ENCODE data around the gene ARMH3. TPM values are rescaled to one million over a fixed set of nuclear protein-coding genes. Genes with fewer than 3 reads are reported as not detected.

The ARMH3 gene
- total RNA-seq, 1 donor from 2014 or later, result 10.7 TPM

DNA sequence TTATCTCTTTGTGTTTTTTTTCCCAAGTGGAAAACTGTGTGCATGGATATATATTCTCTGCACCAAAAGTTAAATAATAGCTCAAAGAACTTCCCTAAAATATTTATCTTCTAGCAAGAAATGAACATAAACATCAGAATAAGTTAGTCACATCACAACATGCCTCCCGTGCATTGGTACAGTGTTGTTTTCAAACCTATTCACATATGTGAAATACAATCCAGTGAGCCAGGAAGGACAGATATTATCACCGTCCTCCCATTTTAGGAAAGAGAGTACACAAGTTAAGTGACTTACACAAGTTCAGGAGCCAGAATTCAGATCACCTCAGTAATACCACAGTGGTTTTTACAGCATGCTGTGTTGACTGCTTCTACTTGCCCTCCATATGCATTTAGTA, 22.2 kb downstream of the ARMH3 start:
- TF ChIP-seq, protein P1, sequence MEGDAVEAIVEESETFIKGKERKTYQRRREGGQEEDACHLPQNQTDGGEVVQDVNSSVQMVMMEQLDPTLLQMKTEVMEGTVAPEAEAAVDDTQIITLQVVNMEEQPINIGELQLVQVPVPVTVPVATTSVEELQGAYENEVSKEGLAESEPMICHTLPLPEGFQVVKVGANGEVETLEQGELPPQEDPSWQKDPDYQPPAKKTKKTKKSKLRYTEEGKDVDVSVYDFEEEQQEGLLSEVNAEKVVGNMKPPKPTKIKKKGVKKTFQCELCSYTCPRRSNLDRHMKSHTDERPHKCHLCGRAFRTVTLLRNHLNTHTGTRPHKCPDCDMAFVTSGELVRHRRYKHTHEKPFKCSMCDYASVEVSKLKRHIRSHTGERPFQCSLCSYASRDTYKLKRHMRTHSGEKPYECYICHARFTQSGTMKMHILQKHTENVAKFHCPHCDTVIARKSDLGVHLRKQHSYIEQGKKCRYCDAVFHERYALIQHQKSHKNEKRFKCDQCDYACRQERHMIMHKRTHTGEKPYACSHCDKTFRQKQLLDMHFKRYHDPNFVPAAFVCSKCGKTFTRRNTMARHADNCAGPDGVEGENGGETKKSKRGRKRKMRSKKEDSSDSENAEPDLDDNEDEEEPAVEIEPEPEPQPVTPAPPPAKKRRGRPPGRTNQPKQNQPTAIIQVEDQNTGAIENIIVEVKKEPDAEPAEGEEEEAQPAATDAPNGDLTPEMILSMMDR (IDR thresholded peaks at IDR 0.05; ENCODE audit: insufficient read depth, low read length, poor library complexity, severe bottlenecking), result no peak
- DNase-seq (ENCODE audit: low read depth), result no peak
- Histone ChIP-seq H3K36me3 (ENCODE audit: control insufficient read depth, insufficient read depth, low read length) (no peaks in the 10 kb centered on the region), H3K27me3 (ENCODE audit: control insufficient read depth, insufficient read depth, low read length) (no peaks in the 10 kb centered on the region), H3K4me3 (ENCODE audit: low read depth, low read length) (no peak overlapping the region)

DNA sequence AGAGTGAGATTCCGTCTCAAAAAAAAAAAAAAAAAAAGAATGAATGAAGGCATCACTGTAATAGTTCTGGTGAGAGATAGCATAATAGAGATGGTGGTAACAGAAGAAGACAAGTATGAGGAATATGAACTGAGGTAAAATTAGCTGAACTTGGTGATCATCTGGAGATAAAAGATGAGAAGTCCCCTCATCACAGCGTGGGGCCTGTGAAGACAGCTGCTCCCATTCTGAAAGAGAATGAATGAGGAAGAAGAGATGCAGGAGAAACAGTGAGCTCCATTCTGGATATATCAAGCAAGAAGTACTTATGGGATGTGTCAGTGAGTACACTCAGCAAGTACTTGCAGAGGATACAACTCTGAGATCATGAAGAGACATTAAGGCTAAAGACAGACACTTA, 28.7 kb downstream of the ARMH3 start:
- Histone ChIP-seq H3K36me3 (ENCODE audit: control insufficient read depth, insufficient read depth, low read length) (no peaks in the 10 kb centered on the region), H3K27me3 (ENCODE audit: control insufficient read depth, insufficient read depth, low read length) (no peaks in the 10 kb centered on the region), H3K4me3 (ENCODE audit: low read depth, low read length) (no peak overlapping the region)
- no peak for DNase-seq (ENCODE audit: low read depth)
- TF ChIP-seq, protein P1 (IDR thresholded peaks at IDR 0.05; ENCODE audit: insufficient read depth, low read length, poor library complexity, severe bottlenecking), result no peak

DNA sequence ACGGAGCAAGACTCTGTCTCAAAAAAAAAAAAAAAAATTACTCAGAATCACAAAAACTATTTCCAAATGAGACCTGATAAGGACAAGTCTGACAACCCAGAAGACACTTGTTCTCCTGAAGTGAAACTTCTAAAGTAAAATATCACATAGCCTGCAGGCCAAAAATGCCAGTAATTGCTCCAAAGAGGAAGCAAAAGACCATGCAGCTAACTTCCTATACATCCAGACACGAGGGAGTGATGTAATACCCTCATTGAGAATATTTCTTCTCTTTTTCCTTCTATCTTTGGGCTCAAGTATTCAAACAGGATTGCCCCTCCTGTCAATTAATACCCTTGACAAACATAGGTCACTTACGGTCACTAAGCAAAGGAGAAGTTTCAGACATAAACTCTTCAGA, 31.2 kb downstream of the ARMH3 start:
- no peak for DNase-seq (ENCODE audit: low read depth)
- Histone ChIP-seq H3K27me3 (ENCODE audit: control insufficient read depth, insufficient read depth, low read length) (no peaks in the 10 kb centered on the region), H3K4me3 (ENCODE audit: low read depth, low read length) (no peak overlapping the region), H3K36me3 (ENCODE audit: control insufficient read depth, insufficient read depth, low read length) (no peaks in the 10 kb centered on the region)
- TF ChIP-seq, protein P1 (IDR thresholded peaks at IDR 0.05; ENCODE audit: insufficient read depth, low read length, poor library complexity, severe bottlenecking), result no peak

DNA sequence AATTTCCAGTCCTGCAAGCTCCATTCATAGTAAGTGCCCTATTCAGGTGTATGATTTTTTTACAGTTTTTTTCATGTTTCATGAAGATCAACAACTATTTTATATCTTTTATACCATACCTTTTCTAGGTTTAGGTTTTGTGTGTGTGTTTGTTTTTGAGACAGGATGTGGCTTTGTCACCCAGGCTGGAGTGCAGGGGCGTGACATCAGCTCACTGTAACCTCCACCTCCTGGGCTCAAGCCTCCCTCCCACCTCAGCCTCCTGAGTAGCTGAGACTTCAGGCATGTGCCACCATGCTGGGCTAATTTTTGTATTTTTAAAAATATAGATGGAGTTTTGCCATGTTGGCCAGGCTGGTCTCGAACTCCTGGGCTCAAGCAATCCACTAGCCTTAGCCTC, 35.0 kb downstream of the ARMH3 start:
- no peak overlapping the region for H3K4me3 ChIP-seq (ENCODE audit: low read depth, low read length)
- no peak for DNase-seq (ENCODE audit: low read depth)
- no peaks in the 10 kb centered on the region for H3K36me3 ChIP-seq (ENCODE audit: control insufficient read depth, insufficient read depth, low read length)
- no peaks in the 10 kb centered on the region for H3K27me3 ChIP-seq (ENCODE audit: control insufficient read depth, insufficient read depth, low read length)
- TF ChIP-seq, protein P1 (IDR thresholded peaks at IDR 0.05; ENCODE audit: insufficient read depth, low read length, poor library complexity, severe bottlenecking), result no peak

DNA sequence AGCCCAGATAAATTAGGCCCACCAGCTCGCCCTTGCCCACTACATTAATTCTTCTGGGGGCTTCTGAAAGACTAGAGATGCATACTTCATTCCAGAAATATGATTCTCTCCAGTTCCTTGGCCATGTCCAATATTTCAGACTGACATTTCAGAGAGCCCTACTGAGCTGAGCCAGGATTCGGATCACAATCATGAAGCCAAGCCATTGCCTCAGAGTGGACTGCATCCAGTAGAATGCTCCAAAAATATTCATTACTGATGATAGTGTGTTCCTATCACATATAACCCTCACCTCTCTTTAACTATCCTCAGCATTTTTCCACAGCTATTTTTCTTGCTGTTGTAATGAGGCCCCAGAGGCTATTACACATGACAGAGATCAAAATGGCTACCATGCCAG, 38.7 kb downstream of the ARMH3 start:
- no peaks in the 10 kb centered on the region for H3K36me3 ChIP-seq (ENCODE audit: control insufficient read depth, insufficient read depth, low read length)
- TF ChIP-seq, protein P1 (IDR thresholded peaks at IDR 0.05; ENCODE audit: insufficient read depth, low read length, poor library complexity, severe bottlenecking), result no peak
- no peak overlapping the region for H3K4me3 ChIP-seq (ENCODE audit: low read depth, low read length)
- no peak for DNase-seq (ENCODE audit: low read depth)
- no peaks in the 10 kb centered on the region for H3K27me3 ChIP-seq (ENCODE audit: control insufficient read depth, insufficient read depth, low read length)

DNA sequence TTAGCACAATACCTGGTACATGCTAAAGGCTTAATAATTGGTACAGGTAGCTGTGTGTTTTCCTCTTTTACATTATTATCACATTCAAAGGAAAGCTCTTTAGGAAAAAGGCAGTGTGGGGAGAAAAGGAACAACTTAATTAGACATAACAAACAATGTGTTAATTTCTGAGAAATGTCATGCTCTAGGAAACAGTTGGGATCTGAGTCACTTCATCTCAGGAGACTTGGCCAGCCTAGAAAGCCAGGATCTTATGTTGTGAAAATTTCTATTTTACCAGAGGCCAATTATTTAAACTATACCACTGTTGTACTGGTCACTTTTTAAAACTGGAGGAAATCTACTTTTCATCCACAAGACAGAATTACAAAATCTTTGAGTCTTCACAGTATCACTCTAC, 39.6 kb downstream of the ARMH3 start:
- Histone ChIP-seq H3K4me3 (ENCODE audit: low read depth, low read length) (no peak overlapping the region), H3K36me3 (ENCODE audit: control insufficient read depth, insufficient read depth, low read length) (no peaks in the 10 kb centered on the region), H3K27me3 (ENCODE audit: control insufficient read depth, insufficient read depth, low read length) (no peaks in the 10 kb centered on the region)
- TF ChIP-seq, protein P1 (IDR thresholded peaks at IDR 0.05; ENCODE audit: insufficient read depth, low read length, poor library complexity, severe bottlenecking), result no peak
- DNase-seq (ENCODE audit: low read depth), result no peak

All from kidney epithelial cell (primary cell).